Gastroesophageal sphincter (tissue), 3 donors: Measurements from ENCODE around the gene SMURF1.

Experiments used
- POLR2AphosphoS5 ChIP-seq: sonication (generic); formaldehyde crosslinking; IDR thresholded peaks from one replicate; pipeline ENCODE4 v1.6.1; 2017; ENCODE audit warnings: antibody characterized with exemption
- TF ChIP-seq, protein P1 (sequence below), 4 experiments: fragments of 200-600 bp in 2 of 4; fragments of 450-650 bp in 2 of 4; sonication (generic) in 1 of 4; IDR thresholded peaks; one replicate each; pipeline ENCODE4 v1.5.1; 2017 to 2019; ENCODE audit warnings: antibody characterized with exemption in 4 of 4, mild to moderate bottlenecking in 2 of 4, moderate library complexity in 2 of 4

GRCh38 chr7:99112979-99113378, 30.9 kb downstream of the SMURF1 start:
- TF ChIP-seq, protein P1, sequence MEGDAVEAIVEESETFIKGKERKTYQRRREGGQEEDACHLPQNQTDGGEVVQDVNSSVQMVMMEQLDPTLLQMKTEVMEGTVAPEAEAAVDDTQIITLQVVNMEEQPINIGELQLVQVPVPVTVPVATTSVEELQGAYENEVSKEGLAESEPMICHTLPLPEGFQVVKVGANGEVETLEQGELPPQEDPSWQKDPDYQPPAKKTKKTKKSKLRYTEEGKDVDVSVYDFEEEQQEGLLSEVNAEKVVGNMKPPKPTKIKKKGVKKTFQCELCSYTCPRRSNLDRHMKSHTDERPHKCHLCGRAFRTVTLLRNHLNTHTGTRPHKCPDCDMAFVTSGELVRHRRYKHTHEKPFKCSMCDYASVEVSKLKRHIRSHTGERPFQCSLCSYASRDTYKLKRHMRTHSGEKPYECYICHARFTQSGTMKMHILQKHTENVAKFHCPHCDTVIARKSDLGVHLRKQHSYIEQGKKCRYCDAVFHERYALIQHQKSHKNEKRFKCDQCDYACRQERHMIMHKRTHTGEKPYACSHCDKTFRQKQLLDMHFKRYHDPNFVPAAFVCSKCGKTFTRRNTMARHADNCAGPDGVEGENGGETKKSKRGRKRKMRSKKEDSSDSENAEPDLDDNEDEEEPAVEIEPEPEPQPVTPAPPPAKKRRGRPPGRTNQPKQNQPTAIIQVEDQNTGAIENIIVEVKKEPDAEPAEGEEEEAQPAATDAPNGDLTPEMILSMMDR (IDR thresholded peaks at IDR 0.05) = no peak
- no peak for TF ChIP-seq POLR2AphosphoS5
